ENCODE measurements around the gene ERVK3-1. TPM values are rescaled to one million over a fixed set of nuclear protein-coding genes. Genes with fewer than 3 reads are reported as not detected.

Gene ERVK3-1
- total RNA-seq, 1 donor from 2014 or later, result 41.3 TPM

DNA sequence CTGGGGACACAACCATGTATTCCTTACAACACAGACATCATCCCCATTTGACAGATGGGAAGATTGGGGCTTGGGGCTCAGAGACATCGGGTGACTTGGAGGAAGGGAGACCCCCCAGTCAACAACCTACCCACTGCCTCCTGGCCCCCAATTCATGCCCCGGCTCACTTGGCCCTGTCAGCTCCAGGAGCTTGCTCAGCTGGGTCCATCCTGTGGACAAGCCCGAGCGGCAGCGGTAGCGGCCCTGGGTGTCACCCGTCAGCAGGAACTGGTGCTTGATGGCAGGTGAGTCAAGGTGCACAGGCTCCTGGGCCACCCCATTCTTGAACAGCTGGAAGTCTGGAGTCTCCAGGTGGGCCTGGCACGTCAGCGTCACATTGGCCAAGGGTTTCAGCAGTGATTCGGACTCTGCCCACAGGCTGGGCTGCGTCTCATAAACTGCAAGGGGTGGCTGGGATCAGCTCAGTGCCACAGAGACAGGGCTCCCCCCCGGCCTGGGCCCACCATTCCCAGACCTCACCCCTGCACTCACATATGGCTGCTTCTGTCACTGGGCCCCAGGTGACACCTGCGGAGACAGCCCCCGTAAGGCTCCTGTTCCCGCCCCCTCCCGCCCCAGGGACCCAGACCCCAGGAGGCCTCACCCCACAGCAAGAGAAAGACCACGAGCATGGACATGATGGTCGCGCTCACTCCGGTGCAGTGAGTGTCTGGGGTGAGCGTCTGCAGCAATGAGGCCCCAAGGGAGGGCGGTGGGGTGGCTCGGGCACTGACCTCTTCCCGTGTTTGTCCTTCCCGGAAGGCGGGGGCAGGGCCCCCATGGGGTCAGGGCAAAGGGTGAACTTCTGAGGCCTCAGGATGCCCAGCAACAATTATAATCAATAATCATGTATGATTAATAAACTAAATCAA lies 47.8 kb downstream of the ERVK3-1 start, which contains the start of gene A1BG:
A1BG (minus strand) TSS at position 733 of the 912 bp plus-strand sequence; CDS start at position 678, 55 bp downstream.
- Mint-ChIP-seq H3K27me3 (peaks cover 12% of the 10 kb centered on the region), H3K9me3 (ENCODE audit: low read depth) (no peaks in the 10 kb centered on the region), H3K4me3 (ENCODE audit: low read depth) (no peak within 1 kb of the TSS), H3K4me1 (ENCODE audit: low read depth) (peaks cover 2% of the 10 kb centered on the region), H3K36me3 (ENCODE audit: insufficient read depth) (peaks cover 3% of the 10 kb centered on the region), H3K27ac (no peak within 1 kb of the TSS)
- no peak for DNase-seq (ENCODE audit: low spot score, unreplicated experiment)
- TF ChIP-seq, protein P1, sequence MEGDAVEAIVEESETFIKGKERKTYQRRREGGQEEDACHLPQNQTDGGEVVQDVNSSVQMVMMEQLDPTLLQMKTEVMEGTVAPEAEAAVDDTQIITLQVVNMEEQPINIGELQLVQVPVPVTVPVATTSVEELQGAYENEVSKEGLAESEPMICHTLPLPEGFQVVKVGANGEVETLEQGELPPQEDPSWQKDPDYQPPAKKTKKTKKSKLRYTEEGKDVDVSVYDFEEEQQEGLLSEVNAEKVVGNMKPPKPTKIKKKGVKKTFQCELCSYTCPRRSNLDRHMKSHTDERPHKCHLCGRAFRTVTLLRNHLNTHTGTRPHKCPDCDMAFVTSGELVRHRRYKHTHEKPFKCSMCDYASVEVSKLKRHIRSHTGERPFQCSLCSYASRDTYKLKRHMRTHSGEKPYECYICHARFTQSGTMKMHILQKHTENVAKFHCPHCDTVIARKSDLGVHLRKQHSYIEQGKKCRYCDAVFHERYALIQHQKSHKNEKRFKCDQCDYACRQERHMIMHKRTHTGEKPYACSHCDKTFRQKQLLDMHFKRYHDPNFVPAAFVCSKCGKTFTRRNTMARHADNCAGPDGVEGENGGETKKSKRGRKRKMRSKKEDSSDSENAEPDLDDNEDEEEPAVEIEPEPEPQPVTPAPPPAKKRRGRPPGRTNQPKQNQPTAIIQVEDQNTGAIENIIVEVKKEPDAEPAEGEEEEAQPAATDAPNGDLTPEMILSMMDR (IDR thresholded peaks at IDR 0.05; ENCODE audit: unreplicated experiment), result no peak

DNA sequence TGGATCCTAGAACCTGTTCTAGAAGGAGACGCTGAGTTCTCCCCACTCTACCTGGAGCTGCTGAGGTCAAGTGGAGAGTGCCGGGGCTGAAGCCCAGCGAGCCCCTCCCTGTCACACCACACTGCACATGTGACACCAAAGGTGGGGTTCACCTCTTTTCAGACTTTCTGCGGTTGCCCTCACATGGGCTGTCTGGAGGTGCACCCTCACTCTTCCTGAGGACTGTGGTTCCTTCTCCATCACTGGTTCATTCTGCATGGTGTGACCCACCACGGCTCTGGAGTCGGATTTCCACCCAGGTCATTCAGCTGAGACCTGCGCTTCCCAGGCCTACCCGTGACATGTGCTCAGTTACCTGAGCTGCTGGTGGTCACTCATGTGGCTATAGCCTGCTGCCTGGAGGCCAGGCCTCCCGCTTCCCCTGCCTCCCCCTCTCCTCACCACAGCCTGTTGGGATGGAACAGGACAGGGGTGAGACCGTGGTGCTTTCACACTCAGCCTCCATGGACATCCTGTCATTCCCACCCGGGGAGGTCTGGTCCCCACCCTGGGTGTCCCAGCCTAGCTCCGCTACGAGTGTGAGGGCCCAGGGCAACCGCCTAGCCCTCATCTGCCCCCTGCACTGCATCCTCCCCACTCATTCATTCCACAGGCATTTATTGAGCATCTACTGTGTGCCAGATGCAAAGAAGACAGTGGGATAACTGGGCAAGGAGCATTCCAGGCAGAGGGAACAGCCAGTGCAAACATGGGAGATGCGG lies 48.7 kb downstream of the ERVK3-1 start:
- no peak overlapping the region for H3K27ac Mint-ChIP-seq
- H3K4me3 Mint-ChIP-seq (ENCODE audit: low read depth), result no peak overlapping the region
- peaks cover 4% of the 10 kb centered on the region for H3K27me3 Mint-ChIP-seq
- DNase-seq (ENCODE audit: low spot score, unreplicated experiment), result no peak
- peaks cover 2% of the 10 kb centered on the region for H3K4me1 Mint-ChIP-seq (ENCODE audit: low read depth)
- no peaks in the 10 kb centered on the region for H3K9me3 Mint-ChIP-seq (ENCODE audit: low read depth)
- TF ChIP-seq, protein P1 (IDR thresholded peaks at IDR 0.05; ENCODE audit: unreplicated experiment), result no peak
- peaks cover 3% of the 10 kb centered on the region for H3K36me3 Mint-ChIP-seq (ENCODE audit: insufficient read depth)

DNA sequence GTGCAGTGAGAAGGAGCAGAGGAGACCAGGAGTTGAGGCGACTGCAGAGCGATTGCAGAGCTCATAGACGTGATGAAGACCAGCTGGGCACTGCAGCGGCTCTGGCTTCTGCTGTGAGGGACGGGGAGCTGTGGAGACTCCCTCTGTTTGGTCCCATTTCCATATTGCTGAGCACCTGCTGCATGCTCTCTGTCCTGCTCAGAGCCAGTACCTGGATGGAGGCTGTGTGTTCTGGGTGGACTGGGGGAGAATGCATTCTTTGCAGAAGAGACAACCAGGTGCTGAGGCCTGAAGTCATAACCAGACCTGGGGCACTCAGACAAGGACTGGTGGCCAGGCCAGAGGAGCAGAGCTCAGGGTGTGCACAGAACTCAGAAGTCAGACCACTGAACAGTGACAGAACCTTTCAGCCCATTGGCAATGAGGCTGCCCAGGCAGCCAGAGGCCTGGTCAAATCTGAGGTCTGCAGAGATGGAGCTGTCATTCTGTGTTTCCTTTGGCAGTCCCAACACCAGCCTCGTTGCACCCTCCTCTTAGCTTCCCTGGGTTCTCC lies 49.4 kb downstream of the ERVK3-1 start:
- H3K36me3 Mint-ChIP-seq (ENCODE audit: insufficient read depth), result peaks cover 3% of the 10 kb centered on the region
- peaks cover 2% of the 10 kb centered on the region for H3K27me3 Mint-ChIP-seq
- no peak for DNase-seq (ENCODE audit: low spot score, unreplicated experiment)
- TF ChIP-seq, protein P1 (IDR thresholded peaks at IDR 0.05; ENCODE audit: unreplicated experiment), result no peak
- H3K4me3 Mint-ChIP-seq (ENCODE audit: low read depth), result no peak overlapping the region
- no peaks in the 10 kb centered on the region for H3K9me3 Mint-ChIP-seq (ENCODE audit: low read depth)
- H3K27ac Mint-ChIP-seq, result no peak overlapping the region
- peaks cover 2% of the 10 kb centered on the region for H3K4me1 Mint-ChIP-seq (ENCODE audit: low read depth)

DNA sequence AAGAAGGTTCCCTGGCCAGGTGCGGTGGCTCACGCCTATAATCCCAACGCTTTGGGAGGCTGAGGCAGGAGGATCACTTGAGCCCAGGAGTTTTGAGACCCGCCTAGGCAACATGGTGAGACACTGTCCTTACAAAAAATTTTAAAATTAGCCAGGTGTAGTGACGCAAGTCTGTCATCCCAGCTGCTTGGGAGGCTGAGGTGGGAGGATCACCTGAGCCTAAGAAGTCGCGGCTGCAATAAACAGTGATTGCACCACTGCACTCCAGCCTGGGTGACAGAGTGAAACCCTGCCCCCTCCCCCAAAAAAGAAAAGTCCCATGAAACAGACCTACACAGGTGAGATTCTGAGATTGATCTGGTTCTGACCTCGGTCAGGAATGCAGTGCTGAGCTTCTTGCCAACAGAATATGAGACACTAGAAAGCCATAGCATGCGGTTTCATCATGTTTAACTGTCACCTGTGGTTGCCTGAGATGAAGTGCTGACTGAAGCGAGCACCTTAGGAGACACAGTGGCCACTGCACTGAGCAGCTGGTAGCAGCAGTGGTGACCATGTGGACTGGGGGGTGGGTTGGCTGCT lies 50.1 kb downstream of the ERVK3-1 start:
- Mint-ChIP-seq H3K27ac (no peak overlapping the region), H3K9me3 (ENCODE audit: low read depth) (no peaks in the 10 kb centered on the region), H3K4me3 (ENCODE audit: low read depth) (no peak overlapping the region), H3K27me3 (no peaks in the 10 kb centered on the region), H3K36me3 (ENCODE audit: insufficient read depth) (peaks cover 2% of the 10 kb centered on the region), H3K4me1 (ENCODE audit: low read depth) (peaks cover 2% of the 10 kb centered on the region)
- TF ChIP-seq, protein P1 (IDR thresholded peaks at IDR 0.05; ENCODE audit: unreplicated experiment), result no peak
- DNase-seq (ENCODE audit: low spot score, unreplicated experiment), result no peak

Data from progenitor cell of endocrine pancreas (in vitro differentiated cells).